SU-DHL-6 (cell line): Measurements from ENCODE around the gene NPAS3.

Experiments
- H2AFZ ChIP-seq: fragments of 200-600 bp; sonication (generic); 2 replicates; pipeline ENCODE4 v1.6.1; 2014; ENCODE audit warnings: low read depth, mild to moderate bottlenecking, moderate library complexity, mixed read lengths, antibody characterized with exemption, low read length; ENCODE audit not compliant: severe bottlenecking
- H3F3A ChIP-seq: fragments of 200-600 bp; shearing (Covaris generic); 2 replicates; pipeline ENCODE4 v1.6.0; 2016; ENCODE audit warnings: antibody characterized with exemption, mild to moderate bottlenecking; ENCODE audit not compliant: insufficient read depth
- H3K27ac ChIP-seq: fragments of 200-600 bp; sonication (generic); 2 replicates; pipeline ENCODE4 v1.5.1; 2016; ENCODE audit warnings: low read depth, mild to moderate bottlenecking, low read length, moderate library complexity, mixed read lengths
- H3K27me3 ChIP-seq: fragments of 200-600 bp; sonication (generic), shearing (Covaris generic); 2 replicates; pipeline ENCODE4 v1.6.0; 2014; ENCODE audit warnings: mild to moderate bottlenecking, low read length
- H3K36me3 ChIP-seq: fragments of 200-600 bp; sonication (generic); 2 replicates; pipeline ENCODE4 v1.6.1; 2014; ENCODE audit warnings: mild to moderate bottlenecking, low read length, mixed read lengths
- H3K4me2 ChIP-seq: fragments of 300-600, 200-600 bp; shearing (Covaris generic), sonication (generic); 2 replicates; pipeline ENCODE4 v1.6.0; 2014; ENCODE audit warnings: low read length, low read depth, mild to moderate bottlenecking; ENCODE audit not compliant: poor library complexity, severe bottlenecking
- H3K4me3 ChIP-seq: fragments of 200-600 bp; sonication (generic); 2 replicates; pipeline ENCODE4 v1.5.1; 2014; ENCODE audit warnings: antibody characterized with exemption, low read length, mild to moderate bottlenecking, mixed read lengths; ENCODE audit not compliant: insufficient read depth, poor library complexity, severe bottlenecking
- H3K79me2 ChIP-seq: fragments of 200-600 bp; sonication (generic); 2 replicates; pipeline ENCODE4 v1.6.1; 2014; ENCODE audit warnings: mild to moderate bottlenecking, low read length, moderate library complexity; ENCODE audit not compliant: insufficient read depth
- H3K9ac ChIP-seq: fragments of 200-600 bp; sonication (generic); 2 replicates; pipeline ENCODE4 v1.7.0; 2014; ENCODE audit warnings: mild to moderate bottlenecking, low read length
- H3K9me2 ChIP-seq: fragments of 200-600 bp; sonication (generic); replicated peaks from 2 replicates; pipeline ENCODE4 v1.6.1; 2014; ENCODE audit warnings: low read length; ENCODE audit not compliant: insufficient read depth
- H3K9me3 ChIP-seq: fragments of 200-600 bp; sonication (generic); 2 replicates; pipeline ENCODE4 v1.6.1; 2014; ENCODE audit warnings: low read length, mixed read lengths; ENCODE audit not compliant: insufficient read depth
- H4K20me1 ChIP-seq: fragments of 200-600 bp; sonication (generic); 2 replicates; pipeline ENCODE4 v1.6.1; 2014; ENCODE audit warnings: low read depth, mild to moderate bottlenecking, antibody characterized with exemption, low read length, moderate library complexity, mixed read lengths
- EZH2phosphoT487 ChIP-seq: fragments of 200-600 bp; sonication (generic), shearing (Covaris generic); conservative IDR thresholded peaks from 2 replicates; pipeline ENCODE4 v1.6.1; 2018; ENCODE audit warnings: mild to moderate bottlenecking, antibody characterized with exemption, low read length, moderate library complexity, mixed read lengths
- TF ChIP-seq, protein P1 (sequence below): fragments of 200-600 bp; sonication (generic); IDR thresholded peaks from one replicate; pipeline ENCODE4 v1.5.1; 2017; ENCODE audit warnings: antibody characterized with exemption, mild to moderate bottlenecking, low read length, moderate library complexity; ENCODE audit not compliant: insufficient read depth, poor library complexity, severe bottlenecking

Gene NPAS3

GRCh38 chr14:33257796-33258195, 319.1 kb downstream of the NPAS3 start:
- H3K4me3 ChIP-seq = no peak overlapping the region
- H3F3A ChIP-seq = no peaks in the 10 kb centered on the region
- no peak overlapping the region for H3K4me2 ChIP-seq
- H3K79me2 ChIP-seq = no peaks in the 10 kb centered on the region
- no peak overlapping the region for H3K9ac ChIP-seq
- TF ChIP-seq, protein P1, sequence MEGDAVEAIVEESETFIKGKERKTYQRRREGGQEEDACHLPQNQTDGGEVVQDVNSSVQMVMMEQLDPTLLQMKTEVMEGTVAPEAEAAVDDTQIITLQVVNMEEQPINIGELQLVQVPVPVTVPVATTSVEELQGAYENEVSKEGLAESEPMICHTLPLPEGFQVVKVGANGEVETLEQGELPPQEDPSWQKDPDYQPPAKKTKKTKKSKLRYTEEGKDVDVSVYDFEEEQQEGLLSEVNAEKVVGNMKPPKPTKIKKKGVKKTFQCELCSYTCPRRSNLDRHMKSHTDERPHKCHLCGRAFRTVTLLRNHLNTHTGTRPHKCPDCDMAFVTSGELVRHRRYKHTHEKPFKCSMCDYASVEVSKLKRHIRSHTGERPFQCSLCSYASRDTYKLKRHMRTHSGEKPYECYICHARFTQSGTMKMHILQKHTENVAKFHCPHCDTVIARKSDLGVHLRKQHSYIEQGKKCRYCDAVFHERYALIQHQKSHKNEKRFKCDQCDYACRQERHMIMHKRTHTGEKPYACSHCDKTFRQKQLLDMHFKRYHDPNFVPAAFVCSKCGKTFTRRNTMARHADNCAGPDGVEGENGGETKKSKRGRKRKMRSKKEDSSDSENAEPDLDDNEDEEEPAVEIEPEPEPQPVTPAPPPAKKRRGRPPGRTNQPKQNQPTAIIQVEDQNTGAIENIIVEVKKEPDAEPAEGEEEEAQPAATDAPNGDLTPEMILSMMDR = no peak
- TF ChIP-seq EZH2phosphoT487 = no peak
- H3K27me3 ChIP-seq = no peaks in the 10 kb centered on the region
- H3K36me3 ChIP-seq = no peaks in the 10 kb centered on the region
- H3K9me2 ChIP-seq = no peaks in the 10 kb centered on the region
- H3K9me3 ChIP-seq = no peaks in the 10 kb centered on the region
- no peak overlapping the region for H3K27ac ChIP-seq
- no peaks in the 10 kb centered on the region for H4K20me1 ChIP-seq
- H2AFZ ChIP-seq = no peak overlapping the region

DNA sequence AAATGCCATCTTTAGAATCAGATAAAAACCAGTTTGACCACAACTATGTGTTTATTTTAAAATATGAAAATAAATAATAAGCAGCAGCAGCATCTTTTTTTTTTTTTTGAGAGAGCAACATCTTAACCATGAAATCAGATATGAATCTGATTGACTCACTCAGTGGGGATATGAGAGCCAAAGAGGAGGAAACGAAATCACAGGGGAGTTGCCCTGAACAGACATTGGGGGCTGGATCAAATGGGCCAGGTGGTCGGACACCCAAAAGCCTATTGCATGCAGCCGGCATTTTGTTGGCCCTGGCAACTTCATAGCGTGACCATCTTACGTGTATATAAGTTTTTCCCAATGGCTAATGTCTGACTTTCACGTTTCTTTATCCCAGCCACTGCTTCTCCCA, 321.1 kb downstream of the NPAS3 start:
- no peaks in the 10 kb centered on the region for H3F3A ChIP-seq
- H3K9me3 ChIP-seq = no peaks in the 10 kb centered on the region
- H3K27me3 ChIP-seq = no peaks in the 10 kb centered on the region
- no peak overlapping the region for H3K27ac ChIP-seq
- no peak overlapping the region for H3K4me3 ChIP-seq
- H3K9ac ChIP-seq = no peak overlapping the region
- no peaks in the 10 kb centered on the region for H3K79me2 ChIP-seq
- no peak overlapping the region for H3K4me2 ChIP-seq
- no peak overlapping the region for H2AFZ ChIP-seq
- H4K20me1 ChIP-seq = no peaks in the 10 kb centered on the region
- TF ChIP-seq, protein P1 = no peak
- no peak for TF ChIP-seq EZH2phosphoT487
- no peaks in the 10 kb centered on the region for H3K36me3 ChIP-seq
- H3K9me2 ChIP-seq = no peaks in the 10 kb centered on the region

DNA sequence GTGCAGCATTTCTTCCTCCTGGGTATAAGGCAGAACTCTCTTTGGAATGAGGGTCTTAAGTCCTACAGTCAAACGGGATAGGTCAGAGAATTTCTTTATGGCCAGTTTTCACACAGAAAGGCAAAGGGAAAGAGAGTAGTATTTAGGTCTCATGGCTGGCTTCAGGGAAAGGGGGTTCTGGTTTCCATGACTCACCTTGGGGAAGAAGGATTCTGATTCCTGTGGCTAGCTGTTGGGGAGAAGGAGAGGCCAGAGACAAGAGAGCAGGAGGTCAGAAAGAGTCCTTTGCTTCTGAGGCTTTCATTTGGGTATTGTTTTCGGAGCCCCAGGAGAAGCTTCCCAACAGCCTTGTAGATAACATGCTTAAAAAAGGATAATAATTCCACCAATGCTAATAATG, 332.5 kb downstream of the NPAS3 start:
- Histone ChIP-seq H3K36me3 (no peaks in the 10 kb centered on the region), H3K9me3 (no peaks in the 10 kb centered on the region), H3K9me2 (no peaks in the 10 kb centered on the region), H3K27ac (no peak overlapping the region), H3K4me3 (no peak overlapping the region), H3K79me2 (no peaks in the 10 kb centered on the region), H3K9ac (no peak overlapping the region), H4K20me1 (no peaks in the 10 kb centered on the region), H3K4me2 (no peak overlapping the region), H2AFZ (no peak overlapping the region), H3K27me3 (no peaks in the 10 kb centered on the region), H3F3A (no peaks in the 10 kb centered on the region)
- TF ChIP-seq, protein P1 = no peak
- TF ChIP-seq EZH2phosphoT487 = no peak
